Adrenal gland (tissue), 12 donors: ENCODE results near the gene FAM107A. TPM values are rescaled to one million over a fixed set of nuclear protein-coding genes. Genes with fewer than 3 reads are reported as not detected.

ENCODE experiments used
- DNase-seq, 7 donors: peaks; one replicate each; pipeline ENCODE4 v3.0.0-alpha.2; 2019 to 2020
- H3K27ac ChIP-seq, 5 donors: fragments of 200-600 bp; sonication (generic) in 4 of 5; 1 replicate in 3 of 5; 2 replicates in 2 of 5; pipeline versions ENCODE4 v1.5.1 to v1.8.0; 2016 to 2020; ENCODE audit warnings: mild to moderate bottlenecking in 1 of 5
- H3K27me3 ChIP-seq: fragments of 200-600 bp; 2 replicates; pipeline ENCODE4 v1.8.0; 2021
- H3K36me3 ChIP-seq, 2 donors: fragments of 200-600 bp; replicated peaks in 1 of 2; 1 replicate in 1 of 2; 2 replicates in 1 of 2; pipeline versions ENCODE4 v1.5.1 to v1.8.0; 2018 to 2022
- H3K4me1 ChIP-seq, 2 donors: fragments of 200-600 bp; replicated peaks in 1 of 2; 1 replicate in 1 of 2; 2 replicates in 1 of 2; pipeline versions ENCODE4 v1.5.1 to v1.8.0; 2018 to 2021
- H3K4me3 ChIP-seq, 4 donors: fragments of 200-600 bp; sonication (generic) in 3 of 4; one replicate each; pipeline ENCODE4 v1.5.1; 2016 to 2018
- H3K9me3 ChIP-seq, 3 donors: fragments of 200-600 bp; sonication (generic) in 1 of 3; replicated peaks in 1 of 3; 1 replicate in 2 of 3; 2 replicates in 1 of 3; pipeline versions ENCODE4 v1.5.1 to v1.8.0; 2016 to 2021
- CTCF ChIP-seq, 6 experiments: fragments of 450-650 bp in 4 of 6; fragments of 200-600 bp in 2 of 6; sonication (generic) in 1 of 6; IDR thresholded peaks; 1 replicate in 5 of 6; 2 replicates in 1 of 6; pipeline versions ENCODE4 v1.5.1 to v1.8.0; 2016 to 2021; ENCODE audit warnings: antibody characterized with exemption in 6 of 6, mild to moderate bottlenecking in 2 of 6, moderate library complexity in 1 of 6
- POLR2A ChIP-seq, 2 donors: fragments of 450-650 bp; IDR thresholded peaks; one replicate each; pipeline ENCODE4 v1.6.1; 2017; ENCODE audit warnings: antibody characterized with exemption in 2 of 2, mild to moderate bottlenecking in 2 of 2, moderate library complexity in 1 of 2
- WGBS, 4 donors: extraction: QIAGEN DNeasy Blood & Tissue Kit in 2 of 4; methylation state at CpG; one replicate each; pipeline versions ENCODE4 v1.1.5 to v1.1.7; 2013 to 2017; 5-methylcytosine and 5-hydroxymethylcytosine counted together
- intact Hi-C, 2 donors: fragments of 100-400 bp; cut with DNase I; formaldehyde crosslinking; loops; one replicate each; pipeline versions ENCODE4 v1.14.1 to v1.15.0; 2022 to 2023
- polyA plus RNA-seq, 3 donors: library from polyadenylated mRNA; stranded (reverse); fragments of 200-250 nt in 2 of 3; fragments of 350-450 nt in 1 of 3; fragmentation: Illumina TruSeq in 1 of 3; extraction: RNeasy Lipid Tissue Mini Kit (QIAGEN cat#74804) in 1 of 3; gene quantifications; one replicate each; pipeline ENCODE4 v1.2.3, GENCODE V29; 2013 to 2014
- total RNA-seq, 9 donors: library from RNA; depleted of rRNA in 4 of 9; stranded (reverse); fragments of >200 nt in 4 of 9; fragments of 120-200 nt in 1 of 9; fragmentation: NEBNext Ultra II Directional in 1 of 9; extraction: Animal tissue kit (Norgen Biotek cat#: 25700) in 1 of 9; gene quantifications; one replicate each; pipeline versions ENCODE4 v1.1.0 to v1.2.4, GENCODE V29; 2013 to 2023
- donor health status: healthy with polysubstance abuse.
- donor health status: Bipolar disorder and iron deficiency.
- donor health status: DM: yes; HTN: yes; CAD: no.
- donor health status: DM: no; HTN: no; CAD: no.
- donor health status: DM: no; HTN: no; CAD: no.
- donor health status: DM: yes; HTN: yes; CAD: no.

Gene FAM107A
- total and polyA plus RNA-seq, 12 donors, result 1.2 to 12.5 (median 5.8) TPM

- TF ChIP-seq CTCF (IDR thresholded peaks at IDR 0.05) (no peak), POLR2A (IDR thresholded peaks at IDR 0.05) (no peak)
- DNase-seq, result no peak
- H3K4me3 ChIP-seq, result no peak overlapping the region
- H3K4me1 ChIP-seq, result no peaks in the 10 kb centered on the region
- H3K9me3 ChIP-seq, result no peaks in the 10 kb centered on the region
- no peaks in the 10 kb centered on the region for H3K36me3 ChIP-seq
- H3K27ac ChIP-seq, result no peak overlapping the region
- no peaks in the 10 kb centered on the region for H3K27me3 ChIP-seq
- intact Hi-C loops, result no loop called here
- WGBS, 4 donors, result 82 to 92% (median 86%) methylated on average over 9 of the region's 9 CpGs
Observed at GRCh38 chr3:58612830-58613229, 35.6 kb upstream of the FAM107A start.

GRCh38 chr3:58609990-58610389, 32.8 kb upstream of the FAM107A start:
- WGBS, 4 donors, result 85 to 93% (median 86%) methylated on average over 2 to 7 of the region's 7 CpGs
- TF ChIP-seq CTCF (IDR thresholded peaks at IDR 0.05) (no peak), POLR2A (IDR thresholded peaks at IDR 0.05) (no peak)
- intact Hi-C loops, result no loop called here
- Histone ChIP-seq H3K4me1 (no peaks in the 10 kb centered on the region), H3K36me3 (no peaks in the 10 kb centered on the region), H3K27ac (no peak overlapping the region), H3K4me3 (no peak overlapping the region), H3K27me3 (no peaks in the 10 kb centered on the region), H3K9me3 (no peaks in the 10 kb centered on the region)
- DNase-seq, result no peak

GRCh38 chr3:58608648-58609047, 31.5 kb upstream of the FAM107A start:
- intact Hi-C loops, result no loop called here
- Histone ChIP-seq H3K9me3 (no peaks in the 10 kb centered on the region), H3K4me1 (no peaks in the 10 kb centered on the region), H3K27me3 (no peaks in the 10 kb centered on the region), H3K36me3 (no peaks in the 10 kb centered on the region), H3K27ac (no peak overlapping the region), H3K4me3 (no peak overlapping the region)
- no peak for TF ChIP-seq POLR2A (IDR thresholded peaks at IDR 0.05)
- no peak for TF ChIP-seq CTCF (IDR thresholded peaks at IDR 0.05)
- WGBS, 4 donors, result 94 to 98% (median 96%) methylated on average over 5 of the region's 5 CpGs
- no peak for DNase-seq

- H3K27ac ChIP-seq, result no peak overlapping the region
- H3K36me3 ChIP-seq, result no peaks in the 10 kb centered on the region
- intact Hi-C loops, result no loop called here
Observed at GRCh38 chr3:58607816-58608215, 30.6 kb upstream of the FAM107A start.

More at GRCh38 chr3:58607816-58608215, 30.6 kb upstream of the FAM107A start:
- no peak for DNase-seq
- H3K27me3 ChIP-seq, result no peaks in the 10 kb centered on the region
- no peaks in the 10 kb centered on the region for H3K4me1 ChIP-seq
- no peak overlapping the region for H3K4me3 ChIP-seq
- 68 to 89% (median 77%) methylated on average over 4 of the region's 4 CpGs for WGBS, 4 donors
- TF ChIP-seq POLR2A (IDR thresholded peaks at IDR 0.05), result no peak
- no peak for TF ChIP-seq CTCF (IDR thresholded peaks at IDR 0.05)
- H3K9me3 ChIP-seq, result no peaks in the 10 kb centered on the region
